NCI-H1436 treated with DMSO at 0.1 percent for 48 hours (cell line): ENCODE data around the gene STIMATE.

ENCODE experiments used
- DNase-seq: peaks from one replicate; lab custom pipeline; 2025; lab: John Stamatoyannopoulos, UW

The STIMATE gene

GRCh38 chr3:52866427-52866826 lies 30.9 kb downstream of the STIMATE start:
- no peak for DNase-seq

- DNase-seq, result no peak
Observed at GRCh38 chr3:52865994-52866393, 31.4 kb downstream of the STIMATE start.

- DNase-seq, result no peak
Observed at GRCh38 chr3:52860424-52860768, 37.0 kb downstream of the STIMATE start.

- DNase-seq, result no peak
Observed at GRCh38 chr3:52859686-52860423, 37.5 kb downstream of the STIMATE start.

GRCh38 chr3:52857864-52858263 lies 39.5 kb downstream of the STIMATE start:
- DNase-seq, result no peak

- DNase-seq, result no peak
Observed at GRCh38 chr3:52857133-52857532, 40.2 kb downstream of the STIMATE start.

DNA sequence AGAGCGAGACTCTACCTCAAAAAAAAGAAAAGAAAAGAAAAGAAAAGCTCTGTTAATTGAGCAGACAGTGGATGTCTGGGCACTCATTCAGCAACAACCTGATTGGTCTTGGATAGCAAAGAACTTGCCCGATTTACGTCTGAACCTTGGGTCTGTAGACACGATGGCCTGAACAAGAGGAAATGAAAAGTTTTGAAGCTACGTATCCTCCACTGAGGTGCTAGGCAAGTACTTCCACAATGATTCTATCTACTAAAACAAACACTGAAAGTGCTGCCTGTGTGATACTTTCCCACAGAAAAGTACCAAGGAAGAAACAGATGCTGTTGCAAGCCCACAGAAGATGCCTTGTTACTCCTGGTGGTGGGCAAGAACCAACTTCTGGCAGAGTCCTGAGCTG lies 40.7 kb downstream of the STIMATE start:
- DNase-seq, result no peak

DNA sequence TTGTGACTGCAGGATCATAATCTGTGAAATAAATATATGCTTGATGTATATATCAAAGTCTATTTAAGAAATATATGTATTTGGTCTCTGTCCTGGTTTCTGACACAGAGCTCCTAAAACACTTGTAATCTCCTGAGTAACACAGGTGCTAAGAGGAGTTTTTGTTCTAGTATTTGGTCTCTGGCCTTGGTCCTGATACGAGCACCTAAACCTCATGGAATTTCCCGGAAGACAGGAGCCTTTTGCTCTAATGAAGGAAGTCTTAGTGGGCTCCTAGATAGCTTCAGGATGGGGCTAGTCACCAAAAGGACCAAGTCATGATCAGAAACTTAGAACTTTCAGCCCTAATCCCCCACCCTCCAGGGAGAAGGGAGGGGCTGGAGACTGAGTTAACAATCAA lies 43.3 kb downstream of the STIMATE start:
- DNase-seq, result no peak

DNA sequence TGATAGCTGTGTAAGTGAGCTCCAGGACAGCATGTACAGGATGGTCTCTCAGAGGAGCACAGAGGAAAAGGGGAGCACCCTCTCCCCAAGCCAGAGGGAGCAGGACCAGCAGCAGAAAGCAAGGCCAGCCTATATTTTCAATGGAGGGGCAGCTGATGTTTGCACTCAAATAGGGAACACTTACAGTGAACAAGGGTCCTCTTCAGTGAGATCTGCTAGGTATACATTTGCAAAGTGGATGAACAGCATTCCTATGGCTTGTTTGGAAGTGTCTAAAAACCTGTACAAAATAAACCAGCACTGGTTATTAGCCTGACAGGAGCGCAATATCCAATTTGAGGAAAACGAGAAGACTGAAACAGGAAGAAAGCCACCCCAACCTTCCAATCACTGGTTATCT lies 44.9 kb downstream of the STIMATE start:
- DNase-seq, result no peak

DNA sequence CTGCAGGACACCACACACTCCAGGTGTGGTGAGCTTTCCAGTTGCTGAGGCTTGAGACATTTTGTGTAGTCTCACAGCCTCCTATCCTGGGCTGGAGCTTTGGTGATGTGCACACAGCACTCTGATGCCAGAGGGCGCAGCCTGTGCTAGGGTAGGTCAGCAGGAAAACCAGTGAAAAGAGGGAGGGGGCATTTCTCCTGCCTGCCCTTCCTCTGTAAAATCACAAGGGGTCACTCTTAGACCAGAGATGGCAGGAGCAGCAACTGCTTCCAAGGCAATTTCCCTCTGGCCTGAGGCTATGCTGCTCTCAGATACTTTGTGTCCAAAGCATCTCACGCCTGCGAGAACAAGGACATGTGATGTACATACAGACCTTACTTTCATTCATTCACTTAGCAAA lies 46.0 kb downstream of the STIMATE start:
- DNase-seq, result no peak

DNA sequence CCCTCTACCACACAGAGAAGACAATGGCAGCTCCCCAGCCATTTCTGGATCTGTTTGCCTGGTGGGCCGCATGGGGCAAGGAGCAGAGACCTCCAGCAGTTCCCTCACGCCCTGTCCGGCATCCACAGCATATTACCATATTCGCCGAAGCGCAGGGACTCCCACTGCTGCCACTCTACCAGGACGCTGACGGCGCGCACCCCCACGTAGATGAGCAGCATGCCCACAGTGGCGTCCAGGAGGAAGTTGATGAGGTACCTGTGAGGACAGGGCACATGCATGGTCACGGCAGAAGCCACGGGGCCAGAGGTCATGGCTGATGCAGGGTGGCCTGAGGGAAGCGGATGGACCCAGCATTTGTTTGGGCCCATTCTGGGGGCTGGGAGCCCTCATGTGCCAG lies 47.7 kb downstream of the STIMATE start:
- no peak for DNase-seq

- DNase-seq, result no peak
Observed at GRCh38 chr3:52848617-52849016, 48.7 kb downstream of the STIMATE start.

DNA sequence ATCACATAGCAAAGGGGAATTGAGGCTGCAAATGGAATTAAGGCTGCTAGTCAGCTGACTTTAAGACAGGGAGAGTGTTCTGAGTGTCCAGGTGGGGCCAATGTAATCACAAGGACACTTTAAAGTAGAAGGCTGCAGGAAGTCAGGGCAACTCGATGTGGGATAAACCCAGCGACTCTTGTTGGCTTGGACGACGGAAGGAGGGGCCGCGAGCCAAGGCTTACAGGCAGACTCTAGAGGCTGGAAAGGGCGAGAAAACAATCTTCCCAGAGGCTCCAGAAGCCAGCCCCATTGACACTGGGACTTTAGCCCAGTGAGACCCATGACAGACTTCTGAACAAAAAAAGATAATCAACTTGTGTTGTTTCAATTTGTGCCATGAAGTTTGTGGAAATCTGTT lies 49.6 kb downstream of the STIMATE start:
- no peak for DNase-seq

- DNase-seq, result no peak
Observed at GRCh38 chr3:52847241-52847640, 50.1 kb downstream of the STIMATE start.

DNA sequence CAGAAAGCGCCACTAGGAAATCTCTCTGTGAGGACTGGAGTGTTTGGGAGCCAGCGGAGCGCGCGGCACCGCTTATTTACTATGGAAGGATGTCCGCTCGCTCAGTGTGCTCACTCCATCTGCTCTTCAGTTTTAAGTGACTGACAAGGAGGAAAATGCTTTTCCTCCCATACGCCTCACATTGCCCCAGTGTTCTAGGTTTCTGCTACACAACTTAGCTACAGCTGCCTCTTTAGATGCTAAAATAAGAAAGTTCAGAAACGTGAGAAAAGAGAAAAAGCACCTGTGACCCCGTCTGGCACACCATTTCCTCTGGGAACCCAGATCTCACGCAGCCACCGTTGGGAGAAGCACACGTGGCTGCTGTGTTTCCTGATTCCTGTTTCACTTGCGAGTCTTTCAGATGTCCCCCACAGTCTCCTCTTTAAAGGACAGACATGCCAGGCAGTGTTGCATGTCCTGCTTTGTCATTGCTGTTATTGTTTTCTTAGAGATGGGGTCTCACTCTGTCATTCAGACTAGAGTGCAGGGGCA lies 50.8 kb downstream of the STIMATE start:
- DNase-seq, result no peak

GRCh38 chr3:52845691-52846431 lies 51.5 kb downstream of the STIMATE start:
- DNase-seq, result no peak

GRCh38 chr3:52845157-52845556 lies 52.2 kb downstream of the STIMATE start:
- DNase-seq, result no peak

DNA sequence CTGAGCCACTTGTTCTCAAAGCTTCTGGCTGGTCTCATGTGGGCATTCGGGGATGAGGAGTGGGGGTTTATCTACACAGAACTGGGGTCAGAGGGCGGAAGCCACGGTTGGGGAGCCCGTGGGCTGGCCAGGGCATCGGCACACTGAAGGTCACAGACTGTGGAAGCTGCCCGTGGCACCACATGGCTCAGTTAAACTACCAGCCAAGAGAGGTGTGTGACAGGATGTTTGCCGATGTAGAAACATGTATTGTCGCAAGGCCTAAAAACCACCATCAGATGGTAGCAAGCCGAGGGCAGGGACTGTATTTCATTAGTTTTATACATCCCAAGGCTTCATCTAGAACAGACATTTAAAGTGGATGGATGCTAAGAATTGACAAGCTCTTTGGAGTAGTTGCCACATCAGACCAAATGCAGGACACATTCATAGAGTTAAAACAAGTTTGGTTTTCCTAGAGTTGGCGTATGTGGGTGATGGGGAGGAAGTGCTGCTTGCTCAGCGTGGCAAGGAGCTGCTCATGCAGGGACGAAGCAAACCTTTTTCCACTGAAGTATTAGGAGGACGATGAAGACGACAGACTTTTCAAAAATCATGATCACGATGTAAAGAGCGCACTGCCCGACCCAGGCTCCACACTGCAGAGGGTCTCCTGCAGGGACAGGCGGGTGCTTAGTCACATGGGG lies 52.9 kb downstream of the STIMATE start:
- no peak for DNase-seq

GRCh38 chr3:52843881-52844280 lies 53.5 kb downstream of the STIMATE start:
- no peak for DNase-seq

DNA sequence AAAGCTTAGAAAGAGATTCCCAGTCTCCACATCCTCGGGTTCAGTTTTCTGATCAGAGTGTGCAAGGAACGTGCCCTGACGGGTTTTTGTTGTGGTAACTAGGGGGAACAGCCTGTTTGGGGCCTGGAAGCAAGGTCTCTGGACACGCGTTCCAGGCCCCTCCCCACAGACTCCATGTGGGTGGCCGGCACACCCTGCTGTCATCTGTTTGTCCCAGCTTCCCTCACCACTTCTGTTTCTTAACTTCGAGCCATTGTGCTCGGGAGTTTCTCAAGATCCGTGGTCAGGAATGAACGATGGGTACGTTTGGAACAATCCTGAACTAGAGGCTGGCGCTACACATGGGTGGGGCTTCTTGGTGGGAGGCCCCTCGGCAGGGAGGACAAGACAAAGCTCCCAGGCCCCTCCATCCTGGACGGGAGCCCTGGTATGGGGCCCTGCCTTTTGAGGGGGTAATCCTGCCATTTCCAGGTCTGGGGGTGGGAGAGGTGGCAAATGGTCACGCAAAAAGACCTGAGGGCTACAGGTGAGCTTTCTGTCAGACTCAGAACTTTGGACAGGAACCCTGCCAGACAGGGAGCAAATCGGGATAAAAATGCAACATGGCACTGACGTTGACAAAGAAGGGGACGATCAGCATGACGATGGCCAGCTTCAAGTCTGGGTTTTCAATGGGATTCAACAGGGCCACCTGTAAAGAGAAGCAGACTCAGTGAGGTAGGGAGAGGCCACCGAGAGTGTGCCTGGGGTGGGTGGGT lies 54.1 kb downstream of the STIMATE start:
- no peak for DNase-seq

- DNase-seq, result no peak
Observed at GRCh38 chr3:52842424-52842823, 54.9 kb downstream of the STIMATE start.

GRCh38 chr3:52841981-52842340 lies 55.4 kb downstream of the STIMATE start:
- DNase-seq, result no peak
